Adrenal gland (tissue), 5 donors: ENCODE results near the gene MYO5A.

Experiments
- POLR2A ChIP-seq, 2 donors: fragments of 450-650 bp; IDR thresholded peaks; one replicate each; pipeline ENCODE4 v1.6.1; 2017; ENCODE audit warnings: antibody characterized with exemption in 2 of 2, mild to moderate bottlenecking in 2 of 2, moderate library complexity in 1 of 2
- TF ChIP-seq, protein P1 (sequence below), 6 experiments: fragments of 450-650 bp in 4 of 6; fragments of 200-600 bp in 2 of 6; sonication (generic) in 1 of 6; IDR thresholded peaks; 1 replicate in 5 of 6; 2 replicates in 1 of 6; pipeline versions ENCODE4 v1.5.1 to v1.8.0; 2016 to 2021; ENCODE audit warnings: antibody characterized with exemption in 6 of 6, mild to moderate bottlenecking in 2 of 6, moderate library complexity in 1 of 6
- donor health status: DM: no; HTN: no; CAD: no.

DNA sequence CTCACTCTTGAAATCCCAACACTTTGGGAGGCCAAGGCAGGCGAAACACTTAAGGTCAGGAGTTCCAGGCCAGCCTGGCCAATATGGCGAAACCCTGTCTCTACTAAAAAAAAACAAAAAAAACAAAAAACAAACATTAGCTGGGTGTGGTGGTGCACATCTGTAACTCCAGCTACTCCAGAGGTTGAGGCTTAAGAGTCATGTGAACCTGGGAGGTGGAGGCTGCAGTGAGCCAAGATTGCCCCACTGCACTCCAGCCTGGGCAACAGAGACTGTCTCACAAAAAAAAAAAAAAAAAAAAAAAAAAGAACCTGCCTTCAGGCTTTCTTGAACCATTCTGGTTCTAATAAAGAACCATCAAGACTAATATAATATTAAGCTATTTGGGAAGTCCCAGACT is 23.6 kb upstream of the MYO5A start:
- TF ChIP-seq, protein P1, sequence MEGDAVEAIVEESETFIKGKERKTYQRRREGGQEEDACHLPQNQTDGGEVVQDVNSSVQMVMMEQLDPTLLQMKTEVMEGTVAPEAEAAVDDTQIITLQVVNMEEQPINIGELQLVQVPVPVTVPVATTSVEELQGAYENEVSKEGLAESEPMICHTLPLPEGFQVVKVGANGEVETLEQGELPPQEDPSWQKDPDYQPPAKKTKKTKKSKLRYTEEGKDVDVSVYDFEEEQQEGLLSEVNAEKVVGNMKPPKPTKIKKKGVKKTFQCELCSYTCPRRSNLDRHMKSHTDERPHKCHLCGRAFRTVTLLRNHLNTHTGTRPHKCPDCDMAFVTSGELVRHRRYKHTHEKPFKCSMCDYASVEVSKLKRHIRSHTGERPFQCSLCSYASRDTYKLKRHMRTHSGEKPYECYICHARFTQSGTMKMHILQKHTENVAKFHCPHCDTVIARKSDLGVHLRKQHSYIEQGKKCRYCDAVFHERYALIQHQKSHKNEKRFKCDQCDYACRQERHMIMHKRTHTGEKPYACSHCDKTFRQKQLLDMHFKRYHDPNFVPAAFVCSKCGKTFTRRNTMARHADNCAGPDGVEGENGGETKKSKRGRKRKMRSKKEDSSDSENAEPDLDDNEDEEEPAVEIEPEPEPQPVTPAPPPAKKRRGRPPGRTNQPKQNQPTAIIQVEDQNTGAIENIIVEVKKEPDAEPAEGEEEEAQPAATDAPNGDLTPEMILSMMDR (IDR thresholded peaks at IDR 0.05) = no peak
- TF ChIP-seq POLR2A (IDR thresholded peaks at IDR 0.05) = no peak
